DOHH2 (cell line): ENCODE measurements around the gene POMZP3.
"Not testable (repeated sequence)": the region's sequence is repeated elsewhere in the genome, so short reads cannot be mapped to it uniquely, and the experiment has no call there.

Source experiments
- EZH2phosphoT487 ChIP-seq: fragments of 200-600 bp; sonication (generic); IDR thresholded peaks from 2 replicates; pipeline ENCODE4 v1.6.1; 2017; ENCODE audit warnings: borderline replicate concordance, mild to moderate bottlenecking, antibody characterized with exemption, low read length, moderate library complexity, mixed read lengths
- TF ChIP-seq, protein P1 (sequence below): fragments of 200-600 bp; sonication (generic); IDR thresholded peaks from one replicate; pipeline ENCODE4 v1.5.1; 2014; ENCODE audit warnings: antibody characterized with exemption, mild to moderate bottlenecking, low read depth, low read length; ENCODE audit not compliant: poor library complexity, severe bottlenecking

DNA sequence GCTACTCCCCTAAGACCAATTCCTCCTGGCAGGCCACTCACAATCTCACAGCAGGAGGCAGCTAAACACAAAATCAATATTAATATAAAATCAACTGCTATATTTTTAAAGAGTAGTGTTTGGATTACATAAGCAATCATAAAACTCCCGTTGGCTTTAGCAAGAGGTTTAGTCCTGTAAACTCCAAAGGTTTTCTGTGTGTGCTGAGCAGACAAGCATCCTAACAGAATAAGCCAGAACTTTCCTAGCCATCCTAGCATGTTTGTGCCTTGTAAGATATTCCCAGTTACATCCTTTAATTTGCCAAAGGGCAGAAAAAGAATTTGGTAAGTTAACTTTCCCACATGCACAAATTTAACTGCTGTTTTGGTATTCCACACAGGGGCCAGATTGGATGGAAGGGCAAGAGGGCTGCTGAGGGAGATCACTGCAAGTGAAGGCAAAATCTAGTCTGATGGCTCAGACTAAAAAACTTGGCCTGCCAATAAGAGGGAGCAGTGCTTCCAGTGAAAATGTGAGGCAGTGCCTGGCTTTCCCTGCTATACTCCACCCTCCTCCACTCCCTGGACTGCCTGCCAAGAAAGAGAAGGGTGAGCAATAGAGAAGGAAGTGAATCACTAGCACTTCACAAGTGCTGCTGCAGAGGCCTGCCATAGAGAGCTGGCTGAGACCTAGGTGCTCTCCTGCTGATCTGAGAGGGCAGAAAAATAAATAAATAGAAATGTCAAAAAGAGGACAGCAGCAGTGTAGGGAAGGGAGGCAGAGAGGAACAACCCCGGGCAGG, 44.0 kb downstream of the POMZP3 start:
- TF ChIP-seq, protein P1, sequence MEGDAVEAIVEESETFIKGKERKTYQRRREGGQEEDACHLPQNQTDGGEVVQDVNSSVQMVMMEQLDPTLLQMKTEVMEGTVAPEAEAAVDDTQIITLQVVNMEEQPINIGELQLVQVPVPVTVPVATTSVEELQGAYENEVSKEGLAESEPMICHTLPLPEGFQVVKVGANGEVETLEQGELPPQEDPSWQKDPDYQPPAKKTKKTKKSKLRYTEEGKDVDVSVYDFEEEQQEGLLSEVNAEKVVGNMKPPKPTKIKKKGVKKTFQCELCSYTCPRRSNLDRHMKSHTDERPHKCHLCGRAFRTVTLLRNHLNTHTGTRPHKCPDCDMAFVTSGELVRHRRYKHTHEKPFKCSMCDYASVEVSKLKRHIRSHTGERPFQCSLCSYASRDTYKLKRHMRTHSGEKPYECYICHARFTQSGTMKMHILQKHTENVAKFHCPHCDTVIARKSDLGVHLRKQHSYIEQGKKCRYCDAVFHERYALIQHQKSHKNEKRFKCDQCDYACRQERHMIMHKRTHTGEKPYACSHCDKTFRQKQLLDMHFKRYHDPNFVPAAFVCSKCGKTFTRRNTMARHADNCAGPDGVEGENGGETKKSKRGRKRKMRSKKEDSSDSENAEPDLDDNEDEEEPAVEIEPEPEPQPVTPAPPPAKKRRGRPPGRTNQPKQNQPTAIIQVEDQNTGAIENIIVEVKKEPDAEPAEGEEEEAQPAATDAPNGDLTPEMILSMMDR: not testable (repeated sequence)
- not testable (repeated sequence) for TF ChIP-seq EZH2phosphoT487
